ENCODE results near the gene CDC42BPB. TPM values are rescaled to one million over a fixed set of nuclear protein-coding genes. Genes with fewer than 3 reads are reported as not detected.
"Not testable (repeated sequence)": the region's sequence is repeated elsewhere in the genome, so short reads cannot be mapped to it uniquely, and the experiment has no call there.

Gene CDC42BPB
- total and polyA plus RNA-seq, 2 of the 4 experiments (the other 2 are of a cell fraction): 49.1 to 81.4 TPM

GRCh38 chr14:102896735-102897134 is 160.6 kb downstream of the CDC42BPB start:
- H3K9me3 ChIP-seq (ENCODE audit: control insufficient read depth, insufficient read depth, low read length); CTCF ChIA-PET; H2BK5ac ChIP-seq (ENCODE audit: low read depth, low read length, poor library complexity, severe bottlenecking); H2BK15ac ChIP-seq (ENCODE audit: low read depth, low read length); H3K9me1 ChIP-seq (ENCODE audit: insufficient read depth, low read length); H2AK5ac ChIP-seq (ENCODE audit: low read depth, low read length); ATAC-seq (ENCODE audit: low read depth); H3K27me3 ChIP-seq (ENCODE audit: control insufficient read depth, insufficient read depth, low read length); DNase-seq; POLR2A ChIA-PET (ENCODE audit: unreplicated experiment); H3K18ac ChIP-seq (ENCODE audit: low read depth, low read length); H2BK20ac ChIP-seq (ENCODE audit: low read depth, low read length); BruUV-seq (replicated peaks); H2BK120ac ChIP-seq (ENCODE audit: low read depth, low read length); H2AFZ ChIP-seq (replicated peaks; ENCODE audit: low read length, poor library complexity); H4K91ac ChIP-seq (ENCODE audit: insufficient read depth, low read depth, low read length); H3K4ac ChIP-seq (ENCODE audit: low read depth, low read length); H3K4me3 ChIP-seq (ENCODE audit: insufficient read depth, low read depth, low read length); H3K14ac ChIP-seq (replicated peaks; ENCODE audit: low read depth, low read length); H3K4me1 ChIP-seq (ENCODE audit: control insufficient read depth, insufficient read depth, low read length); dilution Hi-C loops (cut with HindIII; ENCODE audit: low sequenced_read_pairs, unreplicated experiment); H3K23ac ChIP-seq (ENCODE audit: low read depth, low read length); H3K4me2 ChIP-seq (ENCODE audit: low read depth, low read length); H4K5ac ChIP-seq (ENCODE audit: low read depth, low read length); intact Hi-C loops (cut with micrococcal nuclease); H4K8ac ChIP-seq (ENCODE audit: low read depth in 2 of 2, low read length in 2 of 2); H4K20me1 ChIP-seq (ENCODE audit: insufficient read depth, low read length); H3K9ac ChIP-seq (ENCODE audit: low read depth, low read length); H3K27ac ChIP-seq (ENCODE audit: insufficient read depth, low read length); H3K56ac ChIP-seq (ENCODE audit: extremely low read depth, insufficient read depth, low read length); H2AK9ac ChIP-seq (replicated peaks; ENCODE audit: low read depth, low read length, poor library complexity): not testable (repeated sequence)
- in situ Hi-C loops (cut with MboI; ENCODE audit: low sequenced_read_pairs): loop anchor here (10.0 kb wide), 1 partner anchor 112 kb away; no protein-coding TSS in a partner anchor
- Histone ChIP-seq H3K36me3 (ENCODE audit: control insufficient read depth, insufficient read depth, low read length) (peaks cover 20% of the 10 kb centered on the region), H3K79me1 (ENCODE audit: low read depth in 1 of 2, low read length in 2 of 2) (peaks cover 0 to 11% of the 10 kb centered on the region in 2 experiments; a peak in 1 of 4 replicates)
